Measurements from ENCODE around the gene MAP2K7.

Gene MAP2K7

GRCh38 chr19:7922836-7923195 is 19.1 kb downstream of the MAP2K7 start:
- TF ChIP-seq CTCF (conservative IDR thresholded peaks at IDR 0.05; ENCODE audit: low read length): no peak
- DNase-seq (ENCODE audit: low read depth): no peak
- no peak overlapping the region for H3K4me3 ChIP-seq (ENCODE audit: low read length)

DNA sequence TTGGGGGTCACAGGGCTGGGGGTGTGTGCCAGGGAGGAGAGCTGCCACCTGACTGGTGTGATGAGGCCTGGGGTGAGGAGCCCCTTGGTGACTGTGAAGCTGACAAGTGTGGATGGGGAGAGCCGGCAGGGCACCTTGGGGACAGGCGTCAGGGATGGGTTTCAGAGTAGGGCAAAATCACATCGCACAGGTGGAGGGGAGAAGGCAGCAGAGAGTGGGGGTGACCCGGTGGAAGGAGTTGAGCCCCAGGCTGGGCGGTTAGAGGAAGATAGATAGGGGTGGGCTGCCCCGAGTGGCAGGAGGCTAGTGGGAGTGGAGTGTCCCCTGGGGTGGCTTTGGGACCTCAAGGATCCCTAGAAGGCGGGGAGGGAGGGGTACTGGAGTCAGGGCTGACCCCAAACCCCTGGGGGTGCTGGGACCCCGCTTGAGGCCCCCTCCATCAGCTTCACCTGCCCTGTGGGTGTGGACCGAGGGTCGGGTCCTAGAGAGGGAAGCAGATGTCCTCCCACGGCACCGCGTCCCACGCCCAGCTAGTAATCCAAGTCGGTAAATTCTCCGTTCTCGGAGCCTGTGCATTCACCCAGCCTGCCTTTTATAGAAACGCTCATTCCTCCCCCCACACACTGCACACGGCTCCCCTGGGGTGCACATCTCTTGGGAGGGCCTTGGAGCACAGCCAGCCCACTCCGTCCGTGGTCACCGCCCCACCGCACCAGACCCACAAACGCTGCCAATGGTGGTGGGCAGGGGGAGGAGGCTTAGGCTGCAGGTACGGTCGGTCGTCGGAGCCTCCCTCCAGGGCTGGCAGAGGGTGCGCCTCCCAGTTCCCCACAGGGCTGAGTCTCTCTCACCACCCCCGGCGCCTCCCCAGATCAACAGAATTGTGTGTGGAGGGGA is 19.9 kb downstream of the MAP2K7 start:
- no peak for TF ChIP-seq CTCF (conservative IDR thresholded peaks at IDR 0.05; ENCODE audit: low read length)
- no peak for DNase-seq (ENCODE audit: low read depth)
- H3K4me3 ChIP-seq (ENCODE audit: low read length): no peak overlapping the region

DNA sequence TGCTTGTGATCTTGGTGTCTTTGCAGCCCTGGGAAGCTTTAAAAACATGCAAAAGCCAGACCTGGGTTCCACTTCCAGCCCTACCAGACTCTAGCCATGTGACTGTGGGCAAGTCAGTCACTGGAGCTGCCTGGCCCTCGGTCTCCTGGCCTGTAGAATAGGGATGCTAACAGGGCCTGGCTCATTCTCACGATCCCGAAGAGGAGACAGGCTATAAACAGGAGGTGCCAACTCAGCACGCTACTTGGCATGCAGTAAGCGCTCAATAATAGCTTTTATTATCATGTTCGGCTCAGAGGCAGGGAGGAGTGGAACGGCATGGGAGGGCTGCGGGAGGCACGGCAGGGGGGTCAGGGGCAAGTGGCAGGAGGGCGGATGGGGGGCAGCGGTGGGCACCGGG is 20.6 kb downstream of the MAP2K7 start:
- H3K4me3 ChIP-seq (ENCODE audit: low read length): no peak overlapping the region
- no peak for TF ChIP-seq CTCF (conservative IDR thresholded peaks at IDR 0.05; ENCODE audit: low read length)
- no peak for DNase-seq (ENCODE audit: low read depth)

- TF ChIP-seq CTCF (conservative IDR thresholded peaks at IDR 0.05; ENCODE audit: low read length): no peak
- no peak overlapping the region for H3K4me3 ChIP-seq (ENCODE audit: low read length)
- DNase-seq (ENCODE audit: low read depth): no peak
Measured at GRCh38 chr19:7924651-7925170, 21.0 kb downstream of the MAP2K7 start.

- peak; percentile 62 for TF ChIP-seq CTCF (conservative IDR thresholded peaks at IDR 0.05; ENCODE audit: low read length)
- H3K4me3 ChIP-seq (ENCODE audit: low read length): peak overlapping the region; percentile 22
- DNase-seq (ENCODE audit: low read depth): peak; percentile 48
Measured at GRCh38 chr19:7925171-7925851, 21.6 kb downstream of the MAP2K7 start.

DNA sequence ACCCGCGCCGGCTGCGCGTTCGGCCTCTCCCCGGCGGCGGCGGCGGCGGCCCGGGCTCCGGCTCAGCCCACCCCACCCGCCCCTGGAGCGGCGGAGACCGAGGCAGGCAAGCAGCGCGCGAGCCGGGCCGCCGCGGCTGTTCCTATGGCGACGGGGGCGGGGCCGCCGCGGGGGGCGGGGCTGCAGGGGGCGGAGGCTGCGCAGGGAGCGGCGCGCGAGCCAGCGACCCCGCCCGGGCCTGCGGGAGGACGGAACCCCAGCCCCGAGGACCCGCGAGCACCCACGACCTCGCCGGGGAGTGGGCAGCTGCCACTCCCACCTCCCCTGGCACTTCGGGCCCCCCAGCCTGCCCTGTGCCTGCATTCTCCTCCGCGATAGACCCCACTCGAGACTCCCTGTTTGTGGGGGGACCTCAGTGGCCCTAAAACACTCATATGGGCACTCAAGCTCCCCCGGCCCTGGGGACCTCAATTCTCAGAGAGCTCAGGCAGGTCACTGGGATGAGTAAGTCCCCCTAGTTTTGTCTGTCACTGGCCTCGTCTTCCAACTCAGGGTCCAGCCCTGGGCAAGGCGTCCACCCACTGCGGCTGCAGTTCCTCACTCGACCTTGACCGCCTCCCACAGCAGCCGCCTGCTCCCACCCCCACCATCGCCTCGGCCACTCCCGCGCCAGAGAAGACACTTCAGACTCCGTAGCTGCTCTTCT is 22.5 kb downstream of the MAP2K7 start, which contains the start of gene CTXN1:
Gene CTXN1 (minus strand): TSS at position 115 of the 706 bp plus-strand sequence. CDS start 597 bp downstream, outside the sequence.
- H3K4me3 ChIP-seq (ENCODE audit: low read length): peak within 1 kb of the TSS; percentile 59
- peak; percentile 31 for DNase-seq (ENCODE audit: low read depth)
- TF ChIP-seq CTCF (conservative IDR thresholded peaks at IDR 0.05; ENCODE audit: low read length): peak; percentile 13; the same call in 1 of the 2 replicates
